HG02943 (cell line): ENCODE results near the gene YPEL1.
"Not testable (repeated sequence)": the region's sequence is repeated elsewhere in the genome, so short reads cannot be mapped to it uniquely, and the experiment has no call there.

Source experiments
- ATAC-seq: cut with Tn5 transposase; IDR thresholded peaks from one replicate; pipeline ENCODE4 v1.9.1; 2021; ENCODE audit warnings: mild to moderate bottlenecking, low read depth, moderate library complexity; ENCODE audit not compliant: unreplicated experiment

The YPEL1 gene

GRCh38 chr22:21686634-21687393 is 48.8 kb downstream of the YPEL1 start:
- ATAC-seq = no peak

GRCh38 chr22:21686193-21686608 is 49.4 kb downstream of the YPEL1 start:
- ATAC-seq = no peak

GRCh38 chr22:21685164-21685513 is 50.5 kb downstream of the YPEL1 start:
- ATAC-seq = no peak

- no peak for ATAC-seq
Measured at GRCh38 chr22:21684492-21685163, 51.0 kb downstream of the YPEL1 start.

GRCh38 chr22:21683401-21683811 is 52.2 kb downstream of the YPEL1 start:
- no peak for ATAC-seq

- ATAC-seq = no peak
Measured at GRCh38 chr22:21682385-21683175, 53.0 kb downstream of the YPEL1 start.

GRCh38 chr22:21681566-21682370 is 53.8 kb downstream of the YPEL1 start:
- ATAC-seq = no peak

GRCh38 chr22:21680830-21681565 is 54.6 kb downstream of the YPEL1 start:
- ATAC-seq = no peak

- no peak for ATAC-seq
Measured at GRCh38 chr22:21679383-21679782, 56.2 kb downstream of the YPEL1 start.

GRCh38 chr22:21678842-21679241 is 56.8 kb downstream of the YPEL1 start:
- ATAC-seq = not testable (repeated sequence)

- ATAC-seq = no peak
Measured at GRCh38 chr22:21677606-21678443, 57.8 kb downstream of the YPEL1 start.

GRCh38 chr22:21674638-21675245 is 60.9 kb downstream of the YPEL1 start:
- ATAC-seq = no peak

GRCh38 chr22:21673534-21674321 is 61.9 kb downstream of the YPEL1 start:
- no peak for ATAC-seq

GRCh38 chr22:21672107-21672629 is 63.4 kb downstream of the YPEL1 start:
- ATAC-seq = no peak

GRCh38 chr22:21669026-21669425 is 66.6 kb downstream of the YPEL1 start:
- no peak for ATAC-seq

- no peak for ATAC-seq
Measured at GRCh38 chr22:21666786-21667185, 68.8 kb downstream of the YPEL1 start.

- no peak for ATAC-seq
Measured at GRCh38 chr22:21665047-21665851, 70.3 kb downstream of the YPEL1 start.
